ENCODE measurements around the gene HNRNPM.
"Not testable (repeated sequence)": the region's sequence is repeated elsewhere in the genome, so short reads cannot be mapped to it uniquely, and the experiment has no call there.

The HNRNPM gene

DNA sequence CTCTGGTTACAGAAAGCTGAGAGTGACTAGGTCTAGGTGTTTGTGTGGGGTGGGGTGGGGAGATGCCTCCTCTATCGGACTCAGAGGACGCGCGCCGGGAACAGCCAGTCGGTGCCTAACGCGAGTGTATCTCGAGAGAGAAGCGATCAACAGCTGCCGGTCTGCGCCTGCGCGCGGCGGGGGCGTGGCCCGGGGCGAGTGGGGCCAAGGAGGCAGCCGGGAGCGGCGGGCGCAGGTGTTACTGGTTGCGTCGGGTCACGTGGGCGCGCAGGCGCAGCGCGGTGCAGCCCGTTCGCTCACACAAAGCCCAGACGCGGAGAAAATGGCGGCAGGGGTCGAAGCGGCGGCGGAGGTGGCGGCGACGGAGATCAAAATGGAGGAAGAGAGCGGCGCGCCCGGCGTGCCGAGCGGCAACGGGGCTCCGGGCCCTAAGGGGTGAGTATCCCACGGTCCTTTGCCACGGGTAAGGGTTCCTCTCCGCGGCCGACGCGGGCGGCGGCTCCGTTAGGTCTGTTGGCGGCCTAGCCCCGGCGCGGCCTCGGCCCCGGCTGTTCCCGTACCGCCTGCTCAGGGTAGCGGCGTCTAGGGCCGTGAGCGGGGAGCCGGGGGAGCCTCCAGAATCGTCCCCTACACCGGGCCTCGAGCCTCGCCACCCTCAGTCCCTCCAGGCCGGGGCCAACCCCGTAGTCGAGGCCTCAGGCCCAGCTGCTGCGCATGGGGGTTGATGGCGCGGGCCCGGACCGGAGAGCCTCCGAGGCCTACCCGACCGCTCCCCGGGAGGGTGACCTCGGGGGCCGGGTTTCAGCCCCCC lies at the start of gene HNRNPM:
TSS of gene HNRNPM (plus strand) at position 299 of the 811 bp plus-strand sequence. CDS start at position 323, 24 bp downstream.
- DNase-seq: peak; percentile 98

DNA sequence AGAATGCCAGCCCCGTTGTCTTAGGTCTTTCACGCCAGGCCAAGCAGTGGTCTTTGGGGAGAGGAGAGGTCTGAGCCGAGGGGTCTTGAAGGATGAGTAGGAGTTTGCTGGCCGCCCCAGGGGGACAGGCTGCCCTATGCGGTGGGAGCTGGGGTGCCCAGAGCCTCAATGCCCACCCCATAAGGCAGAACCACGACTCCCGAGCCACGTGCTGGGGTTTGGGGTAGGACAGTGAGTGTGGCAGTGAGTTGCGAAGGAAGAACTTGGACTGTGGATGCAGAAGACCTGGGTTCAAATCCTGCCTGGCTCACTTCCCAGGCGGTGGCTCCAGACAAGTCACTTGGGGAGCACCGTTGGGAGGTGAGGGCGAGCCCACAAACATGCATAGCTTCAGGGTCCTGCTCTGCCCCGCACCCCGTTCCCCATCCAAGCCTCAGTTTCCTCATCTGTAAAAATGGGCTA lies 49.1 kb upstream of the HNRNPM start:
- no peak for DNase-seq

DNA sequence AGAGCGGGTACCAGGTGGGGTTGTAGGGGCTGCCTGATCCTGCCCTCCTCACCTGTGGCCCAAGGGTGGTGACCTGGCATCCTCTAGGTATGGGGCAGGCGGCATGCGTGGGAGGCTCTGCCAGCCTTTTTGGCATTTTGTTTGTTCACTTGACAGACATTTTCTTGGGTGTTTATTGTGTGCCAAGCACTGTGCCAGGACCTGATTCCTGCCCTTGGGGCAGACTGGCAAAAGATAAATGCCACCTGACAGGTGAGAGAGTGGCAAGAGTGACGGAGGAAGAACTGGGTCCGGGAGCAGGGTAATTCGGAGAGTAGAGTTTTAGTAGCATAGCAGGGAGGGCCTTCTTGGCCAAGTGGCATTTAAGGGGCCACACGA lies 48.6 kb upstream of the HNRNPM start:
- no peak for DNase-seq

DNA sequence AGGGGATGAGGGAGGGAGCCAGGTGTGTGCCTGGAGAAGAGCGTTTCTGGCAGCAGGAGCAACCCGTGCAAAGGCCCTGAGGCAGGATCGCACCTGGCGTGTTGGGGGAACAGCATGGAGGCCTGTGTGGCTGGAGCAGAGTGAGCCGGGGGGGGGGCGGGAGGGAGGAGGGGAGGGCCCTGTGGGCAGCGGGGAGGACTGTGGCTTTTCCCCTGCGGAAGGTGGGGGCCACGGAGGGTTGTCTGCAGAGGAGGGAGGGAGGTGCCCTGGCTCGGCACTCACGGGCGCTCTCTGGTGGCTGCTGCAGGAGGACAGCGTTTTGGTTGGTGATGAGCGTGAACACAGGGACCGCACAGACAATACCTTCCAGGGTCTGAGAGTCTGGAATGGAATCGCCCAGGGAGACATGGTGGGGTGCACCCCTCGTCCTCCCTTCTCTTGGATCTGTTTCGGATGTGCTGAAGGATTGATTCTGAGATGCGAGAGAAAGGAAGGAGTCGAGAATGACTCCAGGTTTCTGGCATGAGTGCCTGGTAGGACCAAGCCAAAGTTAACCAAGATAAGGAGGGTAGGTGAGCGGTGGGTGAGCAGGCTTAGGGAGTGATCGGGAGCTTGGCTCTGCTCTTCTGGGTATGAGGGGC lies 48.1 kb upstream of the HNRNPM start:
- no peak for DNase-seq

GRCh38 chr19:8397271-8397670 lies 47.5 kb upstream of the HNRNPM start:
- no peak for DNase-seq

GRCh38 chr19:8397746-8398310 lies 46.9 kb upstream of the HNRNPM start:
- DNase-seq: no peak

DNA sequence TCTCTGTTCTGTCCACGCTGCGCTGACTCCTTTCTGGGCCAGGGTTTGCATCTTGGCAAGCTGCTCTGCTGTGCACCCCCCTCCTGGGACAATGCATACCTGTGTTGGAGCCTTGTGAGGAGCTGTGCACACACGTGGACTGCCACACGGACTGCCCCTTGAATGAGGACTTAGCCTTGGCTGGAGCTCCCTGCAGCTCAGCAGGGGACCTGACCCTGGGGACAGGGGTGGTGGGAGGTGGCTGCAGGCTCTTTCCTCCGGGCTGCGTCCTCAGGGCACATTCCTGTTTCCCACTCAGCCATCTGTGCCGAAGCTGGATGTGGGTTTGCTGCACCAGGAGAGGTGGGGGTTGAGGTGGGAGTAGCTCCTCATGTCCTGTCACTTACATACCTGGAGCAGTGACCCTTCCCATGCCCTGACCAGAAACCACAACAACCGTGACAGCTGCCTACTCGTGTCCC lies 46.4 kb upstream of the HNRNPM start:
- DNase-seq: no peak

- no peak for DNase-seq
Measured at GRCh38 chr19:8399681-8400188, 45.0 kb upstream of the HNRNPM start.

DNA sequence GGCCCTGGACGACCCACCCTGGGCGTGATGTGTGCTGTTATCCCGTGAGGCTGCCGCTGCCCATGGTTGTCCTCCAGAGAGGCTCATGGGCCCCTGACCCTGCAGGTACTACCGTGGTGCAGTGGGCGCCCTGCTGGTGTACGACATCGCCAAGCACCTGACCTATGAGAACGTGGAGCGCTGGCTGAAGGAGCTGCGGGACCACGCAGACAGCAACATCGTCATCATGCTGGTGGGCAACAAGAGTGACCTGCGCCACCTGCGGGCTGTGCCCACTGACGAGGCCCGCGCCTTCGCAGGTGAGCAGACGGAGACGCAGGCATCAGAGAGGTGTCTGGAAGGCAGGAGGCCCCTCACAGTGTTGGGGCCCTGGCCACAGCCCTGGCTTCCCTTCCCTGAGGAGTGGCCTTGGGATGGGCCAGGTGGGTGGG lies 42.8 kb upstream of the HNRNPM start:
- no peak for DNase-seq

GRCh38 chr19:8403098-8403819 lies 41.5 kb upstream of the HNRNPM start:
- DNase-seq: no peak

- no peak for DNase-seq
Measured at GRCh38 chr19:8403820-8404109, 41.0 kb upstream of the HNRNPM start.

GRCh38 chr19:8404391-8405151 lies 40.2 kb upstream of the HNRNPM start:
- no peak for DNase-seq

- DNase-seq: not testable (repeated sequence)
Measured at GRCh38 chr19:8410718-8411117, 34.1 kb upstream of the HNRNPM start.

GRCh38 chr19:8412783-8413628 lies 31.8 kb upstream of the HNRNPM start, which contains the start of gene MARCHF2:
MARCHF2 (plus strand) TSS chr19:8413305; CDS start chr19:8421841, 8,536 bp downstream.
- peak; percentile 89 for DNase-seq

DNA sequence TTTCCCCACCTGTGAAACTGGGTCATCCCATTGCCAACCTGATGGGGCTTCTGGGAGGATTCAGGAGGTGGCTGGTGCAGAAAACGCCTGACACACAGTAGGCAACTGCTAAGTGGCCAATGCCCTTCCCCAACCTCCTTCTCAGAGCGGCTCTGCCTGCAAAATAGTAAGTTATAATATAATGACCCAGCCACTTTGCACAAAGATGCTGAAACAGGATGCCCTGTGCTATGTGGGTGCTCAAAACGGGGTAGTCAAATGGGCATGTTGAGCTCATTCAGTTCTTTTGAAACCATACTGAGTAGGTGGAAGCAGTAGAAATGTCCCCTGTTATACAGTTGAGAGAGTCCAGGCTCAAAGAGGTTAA lies 31.2 kb upstream of the HNRNPM start:
- peak; percentile 30 for DNase-seq

DNA sequence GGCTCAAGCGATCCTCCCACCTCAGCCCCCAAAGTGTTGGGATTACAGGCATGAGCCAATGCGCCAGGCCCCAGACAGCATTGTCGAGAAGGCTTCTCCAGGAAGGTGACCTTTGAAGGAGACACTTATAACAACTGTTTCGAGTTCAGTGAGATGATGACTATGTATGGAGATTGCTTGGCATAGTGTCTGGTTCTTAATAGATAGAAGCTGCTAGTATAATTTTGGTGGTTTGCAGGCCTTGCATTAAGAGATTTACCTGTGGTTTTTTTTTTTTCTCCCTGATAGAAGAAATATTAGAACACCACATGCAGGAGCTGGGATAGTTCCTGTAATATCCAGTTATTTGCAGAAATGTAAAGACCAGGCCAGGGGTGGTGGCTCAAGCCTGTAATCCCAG lies 28.0 kb upstream of the HNRNPM start:
- DNase-seq: no peak

GRCh38 chr19:8421484-8422461 lies 23.0 kb upstream of the HNRNPM start:
- no peak for DNase-seq

DNA sequence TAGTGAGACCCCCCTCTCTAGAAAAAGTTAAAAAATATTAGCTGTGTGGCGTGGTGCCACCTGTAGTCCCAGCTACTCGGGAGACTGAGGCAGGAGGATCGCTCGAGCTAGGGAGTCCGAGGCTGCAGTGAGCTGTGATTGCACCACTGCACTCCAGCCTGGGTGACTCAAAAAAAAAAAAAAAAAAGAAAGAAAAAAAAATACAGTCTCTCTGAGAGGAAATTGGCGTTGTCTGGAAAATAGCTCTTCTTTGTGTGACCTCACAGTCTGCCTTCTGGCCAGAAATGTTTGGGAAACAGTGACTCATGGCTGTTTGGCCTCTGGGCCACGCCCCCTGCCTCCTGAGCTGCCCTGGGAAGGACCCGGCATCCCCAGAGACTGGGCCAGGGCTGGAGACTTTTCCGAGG lies 21.0 kb upstream of the HNRNPM start:
- no peak for DNase-seq

DNA sequence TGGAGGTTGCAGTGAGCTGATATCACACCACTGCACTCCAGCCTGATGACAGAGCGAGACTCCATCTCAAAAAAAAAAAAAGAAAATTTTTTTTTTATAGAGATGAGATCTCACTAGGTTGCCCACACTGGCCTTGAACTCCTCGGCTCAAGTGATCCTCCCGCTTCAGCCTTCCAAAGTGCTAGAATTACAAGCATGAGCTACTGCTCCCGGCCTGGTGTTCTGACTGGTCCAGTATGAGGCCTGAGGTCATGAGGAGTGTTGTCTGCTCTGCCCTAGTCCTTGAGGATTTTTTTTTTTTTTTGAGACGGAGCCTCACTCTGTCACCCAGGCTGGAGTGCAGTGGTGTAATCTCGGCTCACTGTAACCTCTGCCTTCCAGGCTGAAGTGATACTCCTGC lies 19.4 kb upstream of the HNRNPM start:
- DNase-seq: not testable (repeated sequence)

GRCh38 chr19:8426283-8426682 lies 18.5 kb upstream of the HNRNPM start:
- DNase-seq: no peak
